ENCODE measurements around the gene DNAJC24. TPM values are rescaled to one million over a fixed set of nuclear protein-coding genes. Genes with fewer than 3 reads are reported as not detected.
A peak's percentile ranks its signal among the peaks of the same experiment; 100 is the strongest.

The DNAJC24 gene
- total RNA-seq, 1 experiment from 2014 or later = 20.4 TPM

DNA sequence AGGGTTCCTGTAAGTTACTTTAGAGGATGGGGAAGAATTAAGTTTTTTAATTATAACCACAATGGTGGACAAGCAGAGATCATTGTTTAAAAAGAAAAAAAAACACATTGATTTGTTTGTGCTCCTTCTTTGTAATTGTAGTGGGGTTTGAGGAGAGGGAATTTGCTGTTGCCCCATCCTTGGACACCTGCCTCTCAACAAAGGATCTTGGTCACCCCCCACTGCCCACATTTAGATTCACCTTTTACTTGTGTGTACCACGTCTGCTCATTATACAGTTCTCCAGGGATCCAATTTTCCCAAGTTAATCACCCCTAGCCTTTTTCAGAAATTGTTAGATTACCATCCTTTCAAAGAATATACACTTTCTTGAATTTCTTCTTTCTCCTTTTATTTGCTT lies 53.0 kb downstream of the DNAJC24 start:
- Histone ChIP-seq H3K36me3 (no peaks in the 10 kb centered on the region), H3K27ac (no peak overlapping the region), H3K4me1 (replicated peaks) (no peaks in the 10 kb centered on the region), H3K4me3 (no peak overlapping the region), H3K9me3 (replicated peaks) (no peaks in the 10 kb centered on the region), H3K27me3 (replicated peaks) (no peaks in the 10 kb centered on the region)
- DNase-seq (ENCODE audit: low read depth in 1 of 2, low spot score in 2 of 2) = no peak

DNA sequence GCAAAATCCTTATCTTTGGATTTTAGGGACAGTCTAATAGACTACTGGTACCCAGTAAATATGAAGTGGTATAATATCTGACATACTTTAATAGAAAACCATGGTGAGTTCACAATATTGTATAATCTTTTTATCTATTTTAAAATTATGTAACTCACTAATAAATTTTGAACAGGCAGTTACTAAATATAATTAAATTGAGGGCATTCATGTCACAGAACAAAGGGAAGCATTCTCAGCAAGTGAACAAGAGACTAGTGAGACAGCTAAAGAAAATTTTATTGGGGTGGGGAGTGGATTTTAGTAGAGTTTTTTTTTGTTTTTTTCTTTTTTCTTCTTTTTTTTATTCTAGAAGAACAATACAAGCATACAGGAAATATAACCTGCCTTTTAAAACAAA lies 55.0 kb downstream of the DNAJC24 start:
- no peaks in the 10 kb centered on the region for H3K27me3 ChIP-seq (replicated peaks)
- no peak overlapping the region for H3K4me3 ChIP-seq
- H3K9me3 ChIP-seq (replicated peaks) = no peaks in the 10 kb centered on the region
- no peak for DNase-seq (ENCODE audit: low read depth in 1 of 2, low spot score in 2 of 2)
- H3K36me3 ChIP-seq = 0 out of 2 replicates have a peak, but pooled peaks cover 3% of the 10 kb centered on the region
- no peaks in the 10 kb centered on the region for H3K4me1 ChIP-seq (replicated peaks)
- no peak overlapping the region for H3K27ac ChIP-seq

DNA sequence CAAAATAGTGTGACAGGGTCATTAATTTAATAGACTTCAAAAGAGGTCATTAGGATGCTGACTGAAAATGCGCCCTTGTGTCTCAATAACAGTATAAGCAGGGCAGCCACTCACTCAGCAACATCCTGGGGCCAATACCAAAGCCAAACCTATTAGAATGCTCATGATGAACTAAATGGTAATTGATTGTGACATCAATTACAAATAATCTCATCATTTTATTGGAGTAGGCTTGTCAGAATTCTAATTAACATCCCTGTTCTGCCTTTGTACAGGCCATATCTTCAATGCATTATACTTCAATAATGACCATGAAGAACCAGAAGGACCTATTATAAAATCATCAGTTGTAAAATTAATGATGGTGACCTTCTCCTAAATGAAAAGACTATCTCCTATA lies 64.2 kb downstream of the DNAJC24 start:
- H3K9me3 ChIP-seq (replicated peaks) = no peaks in the 10 kb centered on the region
- H3K27me3 ChIP-seq (replicated peaks) = no peaks in the 10 kb centered on the region
- DNase-seq (ENCODE audit: low read depth in 1 of 2, low spot score in 2 of 2) = no peak
- peaks cover 4% of the 10 kb centered on the region; the same call in 1 of the 2 replicates for H3K36me3 ChIP-seq
- no peak overlapping the region for H3K4me3 ChIP-seq
- H3K27ac ChIP-seq = no peak overlapping the region
- no peaks in the 10 kb centered on the region for H3K4me1 ChIP-seq (replicated peaks)

DNA sequence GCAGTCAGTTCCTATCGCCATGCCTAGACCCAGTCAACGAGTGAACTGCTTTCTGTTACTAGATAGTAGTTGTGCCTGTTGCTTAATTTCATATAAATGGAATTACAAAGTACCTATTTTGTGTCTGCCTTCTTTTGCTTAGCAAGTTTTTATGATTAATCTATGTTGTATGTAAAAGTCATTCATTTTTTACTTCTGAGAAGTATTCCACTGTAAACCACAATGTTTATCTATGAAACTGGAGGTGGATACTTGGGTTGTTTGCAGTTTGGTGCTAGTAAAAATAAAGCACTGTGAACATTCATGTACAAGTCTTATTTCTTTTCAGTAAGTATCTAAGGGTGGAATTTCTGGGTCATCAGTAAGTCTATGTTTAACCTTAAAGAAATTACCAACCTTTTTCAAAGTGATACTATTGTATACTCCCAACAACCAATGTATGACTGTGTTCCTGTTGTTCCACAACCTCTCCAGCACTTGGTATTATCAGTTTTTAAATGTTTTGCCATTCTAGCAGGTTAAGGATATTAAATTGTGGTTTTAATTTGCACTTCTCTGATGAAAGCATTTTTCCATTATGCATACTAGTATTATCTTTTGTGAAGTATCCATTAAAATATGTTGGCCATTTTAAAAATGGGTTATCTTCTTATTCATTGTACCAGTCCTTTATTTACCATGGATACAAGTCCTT lies 68.2 kb downstream of the DNAJC24 start:
- Histone ChIP-seq H3K27me3 (replicated peaks) (no peaks in the 10 kb centered on the region), H3K4me3 (no peak overlapping the region), H3K4me1 (replicated peaks) (no peaks in the 10 kb centered on the region), H3K27ac (no peak overlapping the region), H3K36me3 (no peaks in the 10 kb centered on the region; the same call in 1 of the 2 replicates), H3K9me3 (replicated peaks) (no peaks in the 10 kb centered on the region)
- DNase-seq (ENCODE audit: low read depth in 1 of 2, low spot score in 2 of 2) = peak in 1 of 2 experiments; percentile 29

DNA sequence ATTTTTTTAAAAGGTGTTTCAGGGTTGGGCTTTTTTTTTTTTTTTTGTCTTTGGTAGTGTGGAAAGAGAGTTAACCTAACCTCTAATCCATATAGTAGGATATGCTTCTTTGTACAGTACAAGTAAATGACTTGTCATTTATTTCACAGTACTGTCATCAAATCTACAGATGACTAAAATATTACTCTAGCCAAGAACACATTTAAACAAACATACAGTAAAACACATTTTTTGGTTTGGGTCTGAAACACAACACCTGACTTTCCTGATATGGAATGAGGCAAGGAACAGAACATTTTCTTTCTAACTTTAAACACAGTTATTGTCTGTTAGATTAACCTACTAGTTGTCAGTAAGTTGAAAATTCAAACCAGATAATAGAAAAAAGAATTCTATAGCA lies 71.6 kb downstream of the DNAJC24 start:
- Histone ChIP-seq H3K4me1 (replicated peaks) (no peaks in the 10 kb centered on the region), H3K4me3 (no peak overlapping the region), H3K36me3 (no peaks in the 10 kb centered on the region), H3K27ac (no peak overlapping the region), H3K9me3 (replicated peaks) (no peaks in the 10 kb centered on the region), H3K27me3 (replicated peaks) (no peaks in the 10 kb centered on the region)
- DNase-seq (ENCODE audit: low read depth in 1 of 2, low spot score in 2 of 2) = no peak

- H3K4me1 ChIP-seq (replicated peaks) = no peaks in the 10 kb centered on the region
- no peak for DNase-seq (ENCODE audit: low read depth in 1 of 2, low spot score in 2 of 2)
- no peaks in the 10 kb centered on the region for H3K9me3 ChIP-seq (replicated peaks)
- no peak overlapping the region for H3K4me3 ChIP-seq
- H3K36me3 ChIP-seq = no peaks in the 10 kb centered on the region
- H3K27me3 ChIP-seq (replicated peaks) = no peaks in the 10 kb centered on the region
- H3K27ac ChIP-seq = no peak overlapping the region
These were observed 72.4 kb downstream of the DNAJC24 start for GRCh38 chr11:31442086-31442485.

- Histone ChIP-seq H3K27me3 (replicated peaks) (no peaks in the 10 kb centered on the region), H3K9me3 (replicated peaks) (no peaks in the 10 kb centered on the region), H3K27ac (no peak overlapping the region), H3K4me3 (no peak overlapping the region), H3K4me1 (replicated peaks) (no peaks in the 10 kb centered on the region), H3K36me3 (no peaks in the 10 kb centered on the region)
- no peak for DNase-seq (ENCODE audit: low read depth in 1 of 2, low spot score in 2 of 2)
These were observed 74.1 kb downstream of the DNAJC24 start for GRCh38 chr11:31443802-31444201.

DNA sequence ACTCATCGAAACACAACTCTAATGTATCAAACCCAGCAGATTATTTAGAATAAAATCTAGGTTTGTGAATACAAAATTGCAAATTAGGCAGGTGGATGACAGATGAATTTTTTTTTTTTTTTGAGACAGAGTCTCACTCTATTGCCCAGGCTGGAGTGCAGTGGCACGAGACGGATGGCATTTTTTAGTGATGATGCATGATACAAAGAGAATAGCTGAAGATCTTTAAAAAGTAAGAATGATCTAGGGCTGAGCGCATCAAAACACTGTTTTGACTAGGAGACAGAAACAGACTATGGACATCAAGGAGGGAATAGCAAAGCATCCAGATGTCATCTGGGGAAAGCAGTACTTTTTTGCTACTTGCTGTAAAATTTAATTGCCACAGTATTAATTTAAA lies 76.0 kb downstream of the DNAJC24 start:
- H3K4me3 ChIP-seq = no peak overlapping the region
- no peaks in the 10 kb centered on the region for H3K27me3 ChIP-seq (replicated peaks)
- H3K27ac ChIP-seq = no peak overlapping the region
- H3K9me3 ChIP-seq (replicated peaks) = no peaks in the 10 kb centered on the region
- no peak for DNase-seq (ENCODE audit: low read depth in 1 of 2, low spot score in 2 of 2)
- H3K4me1 ChIP-seq (replicated peaks) = no peaks in the 10 kb centered on the region
- H3K36me3 ChIP-seq = no peaks in the 10 kb centered on the region

GRCh38 chr11:31449040-31449439 lies 79.4 kb downstream of the DNAJC24 start:
- DNase-seq (ENCODE audit: low read depth in 1 of 2, low spot score in 2 of 2) = no peak
- no peaks in the 10 kb centered on the region for H3K36me3 ChIP-seq
- H3K4me3 ChIP-seq = no peak overlapping the region
- no peaks in the 10 kb centered on the region for H3K4me1 ChIP-seq (replicated peaks)
- H3K9me3 ChIP-seq (replicated peaks) = no peaks in the 10 kb centered on the region
- no peaks in the 10 kb centered on the region for H3K27me3 ChIP-seq (replicated peaks)
- no peak overlapping the region for H3K27ac ChIP-seq

DNA sequence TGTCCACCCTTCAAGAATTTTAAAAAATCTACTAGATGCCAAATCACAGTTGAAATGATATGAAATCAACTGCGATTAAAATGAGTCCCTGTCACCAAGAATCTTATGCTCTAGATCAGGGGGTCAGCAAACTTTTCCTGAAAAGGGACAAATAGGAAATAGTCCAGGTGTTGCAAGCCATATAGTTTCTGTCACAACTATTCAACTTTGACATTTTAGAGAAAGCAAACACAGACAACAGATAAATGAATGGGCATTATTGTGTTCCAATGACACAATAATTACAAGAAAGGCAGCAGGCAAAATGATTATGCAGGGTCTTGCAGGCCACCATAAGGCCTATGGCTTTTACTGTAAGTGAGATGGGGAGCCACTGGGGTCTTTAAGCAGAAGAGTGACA lies 81.2 kb downstream of the DNAJC24 start:
- Histone ChIP-seq H3K4me1 (replicated peaks) (no peaks in the 10 kb centered on the region), H3K27me3 (replicated peaks) (no peaks in the 10 kb centered on the region), H3K36me3 (no peaks in the 10 kb centered on the region), H3K4me3 (no peak overlapping the region), H3K27ac (no peak overlapping the region), H3K9me3 (replicated peaks) (no peaks in the 10 kb centered on the region)
- no peak for DNase-seq (ENCODE audit: low read depth in 1 of 2, low spot score in 2 of 2)

- Histone ChIP-seq H3K4me3 (no peak overlapping the region), H3K36me3 (no peaks in the 10 kb centered on the region), H3K4me1 (replicated peaks) (no peaks in the 10 kb centered on the region), H3K9me3 (replicated peaks) (no peaks in the 10 kb centered on the region), H3K27me3 (replicated peaks) (no peaks in the 10 kb centered on the region), H3K27ac (no peak overlapping the region)
- no peak for DNase-seq (ENCODE audit: low read depth in 1 of 2, low spot score in 2 of 2)
These were observed 85.5 kb downstream of the DNAJC24 start for GRCh38 chr11:31455177-31455576.

- H3K27me3 ChIP-seq (replicated peaks) = no peaks in the 10 kb centered on the region
- H3K4me1 ChIP-seq (replicated peaks) = no peaks in the 10 kb centered on the region
- no peak overlapping the region for H3K27ac ChIP-seq
- no peak for DNase-seq (ENCODE audit: low read depth in 1 of 2, low spot score in 2 of 2)
- H3K36me3 ChIP-seq = no peaks in the 10 kb centered on the region
- no peak overlapping the region for H3K4me3 ChIP-seq
- no peaks in the 10 kb centered on the region for H3K9me3 ChIP-seq (replicated peaks)
These were observed 94.8 kb downstream of the DNAJC24 start for GRCh38 chr11:31464436-31464835.

- H3K4me1 ChIP-seq (replicated peaks) = no peaks in the 10 kb centered on the region
These were observed 104.4 kb downstream of the DNAJC24 start for GRCh38 chr11:31474083-31474482.

DNA sequence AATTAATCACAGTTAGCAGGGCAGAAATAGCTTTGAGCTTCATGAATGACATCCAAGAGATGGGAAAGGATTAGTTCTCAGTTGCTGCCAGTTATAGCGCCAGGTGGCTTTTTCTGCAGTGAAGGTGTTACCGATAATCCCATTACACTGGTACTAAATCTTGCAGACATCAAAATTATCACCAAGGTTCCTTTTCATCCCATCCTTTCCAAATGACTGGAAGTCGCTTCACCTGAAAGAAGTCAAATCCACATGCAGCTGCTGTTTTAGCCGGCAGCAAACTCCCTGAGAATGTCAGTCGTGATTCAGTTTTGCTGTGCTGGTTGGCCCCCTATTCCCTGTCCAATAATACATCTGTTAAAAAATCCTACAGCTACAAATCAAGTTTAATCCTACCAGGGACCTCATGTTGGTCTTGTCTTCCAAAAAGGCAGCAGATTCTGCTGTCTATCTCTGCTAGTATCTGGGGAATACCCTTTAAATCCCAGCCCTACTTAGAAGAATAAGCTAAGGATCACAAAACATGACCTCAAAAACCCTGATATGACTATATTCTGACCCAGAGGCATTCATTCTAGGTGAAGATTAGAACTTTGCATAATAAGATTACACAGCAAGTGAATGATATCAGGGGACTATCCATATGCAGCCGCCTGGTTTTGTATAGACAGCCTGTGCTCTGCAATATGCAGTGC lies 108.0 kb downstream of the DNAJC24 start:
- no peak for DNase-seq (ENCODE audit: low read depth in 1 of 2, low spot score in 2 of 2)
- H3K36me3 ChIP-seq = no peaks in the 10 kb centered on the region
- no peaks in the 10 kb centered on the region for H3K9me3 ChIP-seq (replicated peaks)
- no peak overlapping the region for H3K27ac ChIP-seq
- no peaks in the 10 kb centered on the region for H3K4me1 ChIP-seq (replicated peaks)
- no peaks in the 10 kb centered on the region for H3K27me3 ChIP-seq (replicated peaks)
- H3K4me3 ChIP-seq = no peak overlapping the region

More at GRCh38 chr11:31474083-31474482, 104.4 kb downstream of the DNAJC24 start:
- no peak for DNase-seq (ENCODE audit: low read depth in 1 of 2, low spot score in 2 of 2)
- Histone ChIP-seq H3K36me3 (no peaks in the 10 kb centered on the region), H3K27me3 (replicated peaks) (no peaks in the 10 kb centered on the region), H3K4me3 (no peak overlapping the region), H3K27ac (no peak overlapping the region), H3K9me3 (replicated peaks) (no peaks in the 10 kb centered on the region)
